Neural crest cell (in vitro differentiated cells): Measurements from ENCODE around the gene VIPR2. TPM values are rescaled to one million over a fixed set of nuclear protein-coding genes. Genes with fewer than 3 reads are reported as not detected.
"Not testable (repeated sequence)": the region's sequence is repeated elsewhere in the genome, so short reads cannot be mapped to it uniquely, and the experiment has no call there.

Source experiments
- DNase-seq: peaks from one replicate; pipeline ENCODE4 v3.0.0; 2021; ENCODE audit warnings: low read depth, mixed read lengths, low spot score
- H3K27ac Mint-ChIP-seq: one replicate; pipeline ENCODE4 v1.8.0; 2021; ENCODE audit warnings: mild to moderate bottlenecking, mixed read lengths; ENCODE audit not compliant: unreplicated experiment
- H3K27me3 Mint-ChIP-seq: 2 replicates; pipeline ENCODE4 v1.8.0; 2021; ENCODE audit warnings: low read depth, mild to moderate bottlenecking, mixed read lengths
- H3K36me3 Mint-ChIP-seq: 2 replicates; pipeline ENCODE4 v1.8.0; 2021; ENCODE audit warnings: low read depth, mild to moderate bottlenecking, mixed read lengths
- H3K4me1 Mint-ChIP-seq: 2 replicates; pipeline ENCODE4 v1.8.0; 2021; ENCODE audit warnings: mixed read lengths
- H3K4me3 Mint-ChIP-seq: one replicate; pipeline ENCODE4 v1.8.0; 2021; ENCODE audit warnings: mild to moderate bottlenecking, mixed read lengths
- H3K9me3 Mint-ChIP-seq: 2 replicates; pipeline ENCODE4 v1.8.0; 2021; ENCODE audit warnings: mixed read lengths
- total RNA-seq: library from RNA; stranded (reverse); gene quantifications from 2 replicates; pipeline ENCODE4 v1.2.1, GENCODE V29; 2021
- TF ChIP-seq, protein P1 (sequence below): fragments of 200-600 bp; sonication (generic); conservative IDR thresholded peaks from 2 replicates; pipeline ENCODE4 v1.5.0; 2021; ENCODE audit warnings: antibody characterized with exemption, mild to moderate bottlenecking

Gene VIPR2
- total RNA-seq, 1 donor from 2014 or later = 0.16 TPM

DNA sequence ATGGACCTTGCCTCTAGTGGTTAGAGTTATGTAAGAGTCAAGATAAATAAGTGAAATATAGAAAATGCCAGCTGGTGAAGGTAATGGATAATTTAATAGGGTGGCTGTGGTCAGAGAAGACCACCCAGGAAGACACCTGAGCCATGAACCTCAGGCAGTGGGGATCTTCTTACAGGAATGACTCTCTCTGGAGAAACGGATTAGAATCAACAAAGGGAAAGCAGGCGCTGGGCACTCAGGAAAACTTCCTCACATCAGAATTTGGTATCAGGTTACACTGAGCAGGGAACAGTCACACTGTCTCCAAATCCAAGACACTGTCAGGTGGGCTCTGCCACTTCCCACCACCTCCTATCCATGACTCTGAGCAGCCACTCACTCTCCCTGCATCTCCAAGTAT lies 155.7 kb downstream of the VIPR2 start:
- Mint-ChIP-seq H3K4me1 (peaks cover 5% of the 10 kb centered on the region), H3K4me3 (no peak overlapping the region), H3K27me3 (no peaks in the 10 kb centered on the region), H3K27ac (no peak overlapping the region), H3K36me3 (peaks cover 3% of the 10 kb centered on the region), H3K9me3 (peaks cover 6% of the 10 kb centered on the region)
- no peak for DNase-seq
- TF ChIP-seq, protein P1, sequence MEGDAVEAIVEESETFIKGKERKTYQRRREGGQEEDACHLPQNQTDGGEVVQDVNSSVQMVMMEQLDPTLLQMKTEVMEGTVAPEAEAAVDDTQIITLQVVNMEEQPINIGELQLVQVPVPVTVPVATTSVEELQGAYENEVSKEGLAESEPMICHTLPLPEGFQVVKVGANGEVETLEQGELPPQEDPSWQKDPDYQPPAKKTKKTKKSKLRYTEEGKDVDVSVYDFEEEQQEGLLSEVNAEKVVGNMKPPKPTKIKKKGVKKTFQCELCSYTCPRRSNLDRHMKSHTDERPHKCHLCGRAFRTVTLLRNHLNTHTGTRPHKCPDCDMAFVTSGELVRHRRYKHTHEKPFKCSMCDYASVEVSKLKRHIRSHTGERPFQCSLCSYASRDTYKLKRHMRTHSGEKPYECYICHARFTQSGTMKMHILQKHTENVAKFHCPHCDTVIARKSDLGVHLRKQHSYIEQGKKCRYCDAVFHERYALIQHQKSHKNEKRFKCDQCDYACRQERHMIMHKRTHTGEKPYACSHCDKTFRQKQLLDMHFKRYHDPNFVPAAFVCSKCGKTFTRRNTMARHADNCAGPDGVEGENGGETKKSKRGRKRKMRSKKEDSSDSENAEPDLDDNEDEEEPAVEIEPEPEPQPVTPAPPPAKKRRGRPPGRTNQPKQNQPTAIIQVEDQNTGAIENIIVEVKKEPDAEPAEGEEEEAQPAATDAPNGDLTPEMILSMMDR = no peak

DNA sequence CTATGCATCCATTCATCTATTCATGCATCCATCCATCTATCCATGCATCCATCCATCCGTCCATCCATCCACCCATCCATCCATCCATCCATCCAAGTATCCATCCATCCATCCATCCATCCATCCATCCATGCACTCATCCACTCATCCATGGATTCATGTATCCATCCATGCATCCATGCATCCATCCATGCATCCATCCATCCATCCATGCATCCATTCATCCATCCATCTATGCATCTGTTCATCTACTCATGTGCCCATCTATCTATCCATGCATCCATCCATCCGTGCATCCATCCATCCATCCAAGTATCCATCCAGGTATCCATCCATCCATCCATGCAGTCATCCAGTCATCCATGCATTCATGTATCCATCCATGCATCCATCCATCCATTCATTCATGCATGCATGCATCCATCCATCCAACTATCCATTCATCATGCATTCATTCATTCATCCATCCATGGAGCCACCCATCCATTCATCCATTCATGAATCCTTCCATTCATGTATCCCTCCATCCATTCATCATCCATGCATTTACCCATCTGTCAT lies 156.3 kb downstream of the VIPR2 start:
- peaks cover 3% of the 10 kb centered on the region for H3K36me3 Mint-ChIP-seq

DNA sequence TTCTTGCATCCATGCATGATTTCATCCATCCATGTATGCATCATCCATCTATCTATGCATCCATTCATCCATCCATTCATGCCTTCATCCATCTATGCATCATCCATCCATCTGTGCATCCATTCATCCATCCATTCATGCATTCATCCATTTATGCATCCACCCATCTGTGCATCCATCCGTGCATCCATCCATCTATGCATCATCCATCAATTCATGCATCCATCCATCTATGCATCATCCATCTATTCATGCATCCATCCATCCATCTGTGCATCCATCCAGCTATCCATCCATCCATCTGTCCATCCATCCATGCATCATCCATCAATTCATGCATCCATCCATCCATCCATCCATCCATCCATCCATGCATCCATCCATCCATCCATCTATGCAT lies 157.0 kb downstream of the VIPR2 start:
- Mint-ChIP-seq H3K4me3 (no peak overlapping the region), H3K9me3 (peaks cover 8% of the 10 kb centered on the region), H3K4me1 (no peaks in the 10 kb centered on the region), H3K27me3 (no peaks in the 10 kb centered on the region), H3K36me3 (peaks cover 3% of the 10 kb centered on the region), H3K27ac (no peak overlapping the region)
- TF ChIP-seq, protein P1 = no peak
- no peak for DNase-seq

More for the DNA sequence above, 156.3 kb downstream of the VIPR2 start:
- Mint-ChIP-seq H3K4me3 (no peak overlapping the region), H3K27me3 (no peaks in the 10 kb centered on the region), H3K4me1 (peaks cover 5% of the 10 kb centered on the region), H3K9me3 (peaks cover 6% of the 10 kb centered on the region), H3K27ac (no peak overlapping the region)
- no peak for DNase-seq
- TF ChIP-seq, protein P1 = no peak

DNA sequence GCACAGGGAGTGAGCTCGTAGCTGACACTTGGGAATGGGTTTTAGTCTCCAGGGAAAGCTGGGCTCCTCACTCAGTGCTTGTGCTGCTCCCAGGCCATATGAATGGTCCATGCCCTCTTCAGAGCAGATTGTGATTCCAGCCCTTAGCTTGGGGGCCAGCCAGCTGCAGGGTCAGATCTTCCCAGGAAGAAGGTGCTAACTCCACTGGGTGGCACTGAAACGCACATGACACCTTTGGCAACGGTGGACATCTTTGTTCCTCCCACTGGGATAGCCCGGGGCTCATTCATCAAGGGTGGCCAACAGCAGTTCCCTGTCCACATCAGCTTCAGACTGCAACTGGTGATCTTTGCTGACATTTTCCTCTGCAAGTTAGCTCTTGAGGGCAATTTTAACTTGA lies 159.1 kb downstream of the VIPR2 start:
- Mint-ChIP-seq H3K27me3 (no peaks in the 10 kb centered on the region), H3K27ac (no peak overlapping the region), H3K9me3 (peaks cover 8% of the 10 kb centered on the region), H3K4me1 (no peaks in the 10 kb centered on the region), H3K36me3 (peaks cover 9% of the 10 kb centered on the region), H3K4me3 (no peak overlapping the region)
- TF ChIP-seq, protein P1 = no peak
- DNase-seq = no peak

DNA sequence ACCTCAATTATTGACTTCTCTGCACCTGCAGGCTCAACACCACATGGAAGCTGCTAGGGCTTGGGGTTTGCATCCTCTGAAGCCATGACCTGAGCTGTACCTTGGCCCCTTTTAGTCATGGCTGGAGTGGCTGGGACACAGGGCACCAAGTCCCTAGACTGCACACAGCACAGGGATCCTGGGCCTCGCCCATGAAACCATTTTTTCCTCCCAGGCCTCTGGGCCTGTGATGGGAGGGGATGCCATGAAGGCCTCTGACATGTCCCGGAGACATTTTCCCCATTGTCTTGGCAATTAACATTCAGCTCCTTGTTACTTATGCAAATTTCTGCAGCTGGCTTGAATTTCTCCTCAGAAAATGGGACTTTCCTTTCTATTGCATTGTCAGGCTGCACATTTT lies 160.7 kb downstream of the VIPR2 start:
- not testable (repeated sequence) for H3K27me3 Mint-ChIP-seq, H3K36me3 Mint-ChIP-seq, DNase-seq, H3K4me3 Mint-ChIP-seq, H3K4me1 Mint-ChIP-seq, H3K27ac Mint-ChIP-seq, H3K9me3 Mint-ChIP-seq

DNA sequence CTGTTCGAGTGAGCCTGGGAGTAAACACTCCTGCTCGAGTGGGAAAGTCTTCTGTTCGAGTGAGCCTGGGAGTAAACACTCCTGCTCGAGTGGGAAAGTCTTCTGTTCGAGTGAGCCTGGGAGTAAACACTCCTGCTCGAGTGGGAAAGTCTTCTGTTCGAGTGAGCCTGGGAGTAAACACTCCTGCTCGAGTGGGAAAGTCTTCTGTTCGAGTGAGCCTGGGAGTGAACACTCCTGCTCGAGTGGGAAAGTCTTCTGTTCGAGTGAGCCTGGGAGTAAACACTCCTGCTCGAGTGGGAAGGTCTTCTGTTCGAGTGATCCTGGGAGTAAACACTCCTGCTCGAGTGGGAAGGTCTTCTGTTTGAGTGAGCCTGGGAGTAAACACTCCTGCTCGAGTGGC lies 162.6 kb downstream of the VIPR2 start:
- H3K27me3 Mint-ChIP-seq, H3K4me3 Mint-ChIP-seq, H3K36me3 Mint-ChIP-seq, H3K27ac Mint-ChIP-seq, H3K9me3 Mint-ChIP-seq, H3K4me1 Mint-ChIP-seq, DNase-seq: not testable (repeated sequence)
